Glutamatergic neuron (in vitro differentiated cells): ENCODE results near the gene GRID2IP. TPM values are rescaled to one million over a fixed set of nuclear protein-coding genes. Genes with fewer than 3 reads are reported as not detected.

ENCODE experiments used
- DNase-seq: peaks from one replicate; pipeline ENCODE4 v3.0.0; 2022
- H3K27ac Mint-ChIP-seq: one replicate; pipeline ENCODE4 v1.8.0; 2020; ENCODE audit warnings: mild to moderate bottlenecking, mixed read lengths, inconsistent platforms; ENCODE audit not compliant: unreplicated experiment
- H3K27me3 Mint-ChIP-seq: one replicate; pipeline ENCODE4 v1.8.0; 2020; ENCODE audit warnings: mild to moderate bottlenecking, moderate library complexity, mixed read lengths, inconsistent platforms; ENCODE audit not compliant: unreplicated experiment
- H3K36me3 Mint-ChIP-seq: one replicate; pipeline ENCODE4 v1.8.0; 2020; ENCODE audit warnings: mild to moderate bottlenecking, mixed read lengths, inconsistent platforms; ENCODE audit not compliant: unreplicated experiment
- H3K4me1 Mint-ChIP-seq: one replicate; pipeline ENCODE4 v1.8.0; 2020; ENCODE audit warnings: mild to moderate bottlenecking, low read depth, mixed read lengths, inconsistent platforms; ENCODE audit not compliant: unreplicated experiment
- H3K4me3 Mint-ChIP-seq: one replicate; pipeline ENCODE4 v1.8.0; 2020; ENCODE audit warnings: mild to moderate bottlenecking, mixed read lengths, inconsistent platforms; ENCODE audit not compliant: unreplicated experiment
- H3K9me3 Mint-ChIP-seq: one replicate; pipeline ENCODE4 v1.8.0; 2020; ENCODE audit warnings: mild to moderate bottlenecking, moderate library complexity, mixed read lengths, inconsistent platforms; ENCODE audit not compliant: unreplicated experiment
- CTCF ChIP-seq: fragments of 200-600 bp; sonication (generic); IDR thresholded peaks from one replicate; pipeline ENCODE4 v1.5.0; 2021; ENCODE audit not compliant: partially characterized antibody, unreplicated experiment
- total RNA-seq: library from RNA; stranded (reverse); fragmentation: NEBNext Ultra II Directional; extraction: Animal tissue kit (Norgen Biotek cat#: 25700); gene quantifications from one replicate; pipeline ENCODE4 v1.2.1, GENCODE V29; 2021; ENCODE audit not compliant: unreplicated experiment

The GRID2IP gene
- total RNA-seq, 1 donor from 2014 or later = 0.66 TPM

GRCh38 chr7:6516387-6516983, 34.8 kb downstream of the GRID2IP start:
- Mint-ChIP-seq H3K27ac (peak overlapping the region; percentile 48), H3K9me3 (peaks cover 1% of the 10 kb centered on the region), H3K4me1 (peaks cover 4% of the 10 kb centered on the region), H3K27me3 (no peaks in the 10 kb centered on the region), H3K4me3 (peak overlapping the region; percentile 68), H3K36me3 (no peaks in the 10 kb centered on the region)
- peak; percentile 86 for DNase-seq
- peak; percentile 74 for TF ChIP-seq CTCF

- Mint-ChIP-seq H3K4me1 (peaks cover 4% of the 10 kb centered on the region), H3K9me3 (peaks cover 1% of the 10 kb centered on the region), H3K27ac (no peak overlapping the region), H3K4me3 (no peak overlapping the region), H3K27me3 (no peaks in the 10 kb centered on the region), H3K36me3 (no peaks in the 10 kb centered on the region)
- DNase-seq = no peak
- TF ChIP-seq CTCF = no peak
These were observed 37.7 kb downstream of the GRID2IP start for GRCh38 chr7:6513541-6513940.

- no peak for DNase-seq
- Mint-ChIP-seq H3K4me3 (no peak overlapping the region), H3K27ac (no peak overlapping the region), H3K36me3 (no peaks in the 10 kb centered on the region), H3K9me3 (peaks cover 1% of the 10 kb centered on the region), H3K27me3 (no peaks in the 10 kb centered on the region), H3K4me1 (peaks cover 4% of the 10 kb centered on the region)
- no peak for TF ChIP-seq CTCF
These were observed 38.4 kb downstream of the GRID2IP start for GRCh38 chr7:6512892-6513291.

GRCh38 chr7:6510476-6511133, 40.7 kb downstream of the GRID2IP start:
- H3K36me3 Mint-ChIP-seq = peaks cover 5% of the 10 kb centered on the region
- peaks cover 5% of the 10 kb centered on the region for H3K9me3 Mint-ChIP-seq
- no peak overlapping the region for H3K27ac Mint-ChIP-seq
- H3K4me1 Mint-ChIP-seq = no peaks in the 10 kb centered on the region
- H3K4me3 Mint-ChIP-seq = no peak overlapping the region
- peaks cover 5% of the 10 kb centered on the region for H3K27me3 Mint-ChIP-seq
- TF ChIP-seq CTCF = no peak
- DNase-seq = no peak

- H3K9me3 Mint-ChIP-seq = peaks cover 5% of the 10 kb centered on the region
- no peak overlapping the region for H3K27ac Mint-ChIP-seq
- no peak overlapping the region for H3K4me3 Mint-ChIP-seq
- no peaks in the 10 kb centered on the region for H3K4me1 Mint-ChIP-seq
- peaks cover 5% of the 10 kb centered on the region for H3K27me3 Mint-ChIP-seq
- peaks cover 5% of the 10 kb centered on the region for H3K36me3 Mint-ChIP-seq
- DNase-seq = no peak
- TF ChIP-seq CTCF = no peak
These were observed 42.3 kb downstream of the GRID2IP start for GRCh38 chr7:6508950-6509349.
